Stomach (tissue), 4 donors: ENCODE measurements around the gene MANBA.

Source experiments
- POLR2A ChIP-seq, 4 donors: fragments of 450-650 bp; IDR thresholded peaks; one replicate each; pipeline ENCODE4 v1.6.1; 2016; ENCODE audit warnings: antibody characterized with exemption in 4 of 4, control low read depth in 2 of 4, mild to moderate bottlenecking in 1 of 4, moderate library complexity in 1 of 4
- TF ChIP-seq, protein P1 (sequence below), 7 experiments: fragments of 450-650 bp in 4 of 7; fragments of 200-600 bp in 3 of 7; sonication (generic) in 3 of 7; IDR thresholded peaks; one replicate each; pipeline ENCODE4 v1.5.1; 2016 to 2019; ENCODE audit warnings: antibody characterized with exemption in 7 of 7, control low read depth in 2 of 7, mild to moderate bottlenecking in 1 of 7

DNA sequence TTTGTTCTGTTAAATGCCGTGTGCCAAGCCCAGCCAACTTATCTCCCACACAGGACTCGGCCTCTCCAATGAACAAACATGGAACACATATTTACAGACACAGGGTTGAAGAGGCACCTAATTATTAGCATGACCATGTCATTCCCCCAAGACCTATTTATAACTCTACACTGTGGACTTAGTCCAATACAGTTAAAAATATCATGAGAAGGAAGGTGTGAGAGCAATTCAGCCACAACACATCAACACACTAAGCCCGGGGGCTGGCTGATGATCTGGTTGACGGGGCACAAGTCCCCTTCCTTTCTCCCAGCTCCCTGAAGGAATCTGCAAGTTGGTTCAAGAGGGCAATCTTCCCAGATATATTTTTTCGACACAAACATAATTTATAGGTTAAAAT is 28.1 kb downstream of the MANBA start:
- TF ChIP-seq, protein P1, sequence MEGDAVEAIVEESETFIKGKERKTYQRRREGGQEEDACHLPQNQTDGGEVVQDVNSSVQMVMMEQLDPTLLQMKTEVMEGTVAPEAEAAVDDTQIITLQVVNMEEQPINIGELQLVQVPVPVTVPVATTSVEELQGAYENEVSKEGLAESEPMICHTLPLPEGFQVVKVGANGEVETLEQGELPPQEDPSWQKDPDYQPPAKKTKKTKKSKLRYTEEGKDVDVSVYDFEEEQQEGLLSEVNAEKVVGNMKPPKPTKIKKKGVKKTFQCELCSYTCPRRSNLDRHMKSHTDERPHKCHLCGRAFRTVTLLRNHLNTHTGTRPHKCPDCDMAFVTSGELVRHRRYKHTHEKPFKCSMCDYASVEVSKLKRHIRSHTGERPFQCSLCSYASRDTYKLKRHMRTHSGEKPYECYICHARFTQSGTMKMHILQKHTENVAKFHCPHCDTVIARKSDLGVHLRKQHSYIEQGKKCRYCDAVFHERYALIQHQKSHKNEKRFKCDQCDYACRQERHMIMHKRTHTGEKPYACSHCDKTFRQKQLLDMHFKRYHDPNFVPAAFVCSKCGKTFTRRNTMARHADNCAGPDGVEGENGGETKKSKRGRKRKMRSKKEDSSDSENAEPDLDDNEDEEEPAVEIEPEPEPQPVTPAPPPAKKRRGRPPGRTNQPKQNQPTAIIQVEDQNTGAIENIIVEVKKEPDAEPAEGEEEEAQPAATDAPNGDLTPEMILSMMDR (IDR thresholded peaks at IDR 0.05) = no peak
- TF ChIP-seq POLR2A (IDR thresholded peaks at IDR 0.05) = no peak
